Muscle layer of colon (tissue), 2 donors: Measurements from ENCODE around the gene LARP4B.

ENCODE experiments used
- H3K27ac ChIP-seq: one replicate; pipeline ENCODE4 v1.7.0; 2013; ENCODE audit warnings: low read depth, mild to moderate bottlenecking, low read length, moderate library complexity
- H3K27me3 ChIP-seq, 2 donors: one replicate each; pipeline ENCODE4 v1.7.0; 2013; ENCODE audit warnings: low read length in 2 of 2, mild to moderate bottlenecking in 2 of 2; ENCODE audit not compliant: insufficient read depth in 2 of 2, control insufficient read depth in 1 of 2
- H3K36me3 ChIP-seq: one replicate; pipeline ENCODE4 v1.7.0; 2013; ENCODE audit warnings: mild to moderate bottlenecking, low read length; ENCODE audit not compliant: insufficient read depth
- H3K4me1 ChIP-seq: one replicate; pipeline ENCODE4 v1.7.0; 2013; ENCODE audit warnings: mild to moderate bottlenecking, low read length; ENCODE audit not compliant: insufficient read depth
- H3K4me3 ChIP-seq, 2 donors: one replicate each; pipeline ENCODE4 v1.7.0; 2013; ENCODE audit warnings: low read length in 2 of 2, low read depth in 1 of 2, mild to moderate bottlenecking in 1 of 2, moderate library complexity in 1 of 2
- H3K9ac ChIP-seq: one replicate; pipeline ENCODE4 v1.7.0; 2013; ENCODE audit warnings: low read length
- H3K9me3 ChIP-seq: one replicate; pipeline ENCODE4 v1.7.0; 2013; ENCODE audit warnings: mild to moderate bottlenecking, low read length
- donor health status: abdominal sarcoma.
- donor health status: Adenocarcinoma of cecum.

Gene LARP4B

GRCh38 chr10:856416-857157, 74.9 kb downstream of the LARP4B start:
- Histone ChIP-seq H3K9me3 (no peaks in the 10 kb centered on the region), H3K4me3 (no peak overlapping the region), H3K36me3 (peaks cover 5% of the 10 kb centered on the region), H3K27ac (no peak overlapping the region), H3K27me3 (no peaks in the 10 kb centered on the region), H3K4me1 (peaks cover 16% of the 10 kb centered on the region), H3K9ac (no peak overlapping the region)

GRCh38 chr10:855671-856070, 75.8 kb downstream of the LARP4B start:
- peaks cover 4% of the 10 kb centered on the region for H3K36me3 ChIP-seq
- no peaks in the 10 kb centered on the region for H3K27me3 ChIP-seq
- H3K4me3 ChIP-seq: no peak overlapping the region
- no peak overlapping the region for H3K9ac ChIP-seq
- H3K9me3 ChIP-seq: no peaks in the 10 kb centered on the region
- H3K27ac ChIP-seq: no peak overlapping the region
- peaks cover 16% of the 10 kb centered on the region for H3K4me1 ChIP-seq

DNA sequence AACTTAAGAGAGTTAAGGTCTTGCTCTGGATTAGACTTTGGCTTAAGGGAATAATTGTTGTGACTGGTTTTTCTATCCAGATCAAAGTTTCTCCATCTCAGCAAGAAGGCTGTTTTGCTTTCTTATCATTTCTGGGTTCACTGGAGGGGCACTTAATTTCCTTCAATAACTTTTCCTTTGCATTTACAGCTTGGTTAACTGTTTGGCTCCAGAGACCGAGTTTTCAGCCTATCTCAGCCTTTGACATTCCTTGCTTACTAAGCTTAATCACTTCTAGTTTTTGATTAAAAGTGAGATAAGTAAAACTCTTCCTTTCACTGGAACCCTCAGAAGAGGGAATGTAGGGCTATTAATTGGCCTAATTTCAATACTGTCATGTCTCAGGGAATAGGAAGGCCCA, 76.4 kb downstream of the LARP4B start:
- Histone ChIP-seq H3K27me3 (no peaks in the 10 kb centered on the region), H3K9me3 (no peaks in the 10 kb centered on the region), H3K27ac (no peak overlapping the region), H3K36me3 (peaks cover under 1% of the 10 kb centered on the region), H3K4me1 (peaks cover 16% of the 10 kb centered on the region), H3K4me3 (no peak overlapping the region), H3K9ac (no peak overlapping the region)

GRCh38 chr10:853017-853416, 78.5 kb downstream of the LARP4B start:
- no peak overlapping the region for H3K9ac ChIP-seq
- H3K4me1 ChIP-seq: peaks cover 16% of the 10 kb centered on the region
- H3K36me3 ChIP-seq: no peaks in the 10 kb centered on the region
- no peaks in the 10 kb centered on the region for H3K27me3 ChIP-seq
- no peak overlapping the region for H3K27ac ChIP-seq
- no peak overlapping the region for H3K4me3 ChIP-seq
- no peaks in the 10 kb centered on the region for H3K9me3 ChIP-seq

- Histone ChIP-seq H3K4me1 (peaks cover 16% of the 10 kb centered on the region), H3K9ac (no peak overlapping the region), H3K9me3 (no peaks in the 10 kb centered on the region), H3K27ac (no peak overlapping the region), H3K36me3 (no peaks in the 10 kb centered on the region), H3K4me3 (no peak overlapping the region), H3K27me3 (no peaks in the 10 kb centered on the region)
Measured at GRCh38 chr10:852386-852785, 79.1 kb downstream of the LARP4B start.

- H3K27ac ChIP-seq: no peak overlapping the region
- H3K36me3 ChIP-seq: no peaks in the 10 kb centered on the region
Measured at GRCh38 chr10:851901-852300, 79.6 kb downstream of the LARP4B start.

GRCh38 chr10:850093-850492, 81.4 kb downstream of the LARP4B start:
- no peak overlapping the region for H3K9ac ChIP-seq
- no peaks in the 10 kb centered on the region for H3K4me1 ChIP-seq

More at GRCh38 chr10:851901-852300, 79.6 kb downstream of the LARP4B start:
- Histone ChIP-seq H3K9me3 (no peaks in the 10 kb centered on the region), H3K27me3 (no peaks in the 10 kb centered on the region), H3K4me1 (peaks cover 13% of the 10 kb centered on the region), H3K9ac (no peak overlapping the region), H3K4me3 (no peak overlapping the region)

DNA sequence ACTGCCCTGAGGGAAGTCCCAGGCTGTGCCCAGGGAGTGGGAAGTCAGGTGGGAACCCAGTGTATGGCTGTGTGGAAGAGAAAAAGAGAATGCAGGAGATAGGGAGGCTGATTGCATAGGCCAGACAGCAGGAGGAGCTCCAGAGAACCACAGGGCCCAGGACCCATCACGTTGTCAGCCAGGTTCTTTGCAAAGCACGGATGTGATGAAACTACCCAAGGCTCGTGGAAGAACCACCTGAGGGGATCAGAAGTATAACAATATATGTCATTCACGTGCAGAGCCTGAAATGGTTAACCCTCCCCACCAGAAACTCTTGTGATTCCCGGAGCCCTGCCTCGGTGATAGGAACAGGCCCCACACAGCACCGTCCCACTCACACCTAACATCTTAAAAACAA, 83.6 kb downstream of the LARP4B start:
- Histone ChIP-seq H3K9me3 (no peaks in the 10 kb centered on the region), H3K4me1 (no peaks in the 10 kb centered on the region), H3K9ac (no peak overlapping the region), H3K27ac (no peak overlapping the region), H3K4me3 (no peak overlapping the region), H3K36me3 (peaks cover 9% of the 10 kb centered on the region), H3K27me3 (no peaks in the 10 kb centered on the region)

More at GRCh38 chr10:850093-850492, 81.4 kb downstream of the LARP4B start:
- H3K9me3 ChIP-seq: no peaks in the 10 kb centered on the region
- no peak overlapping the region for H3K27ac ChIP-seq
- no peak overlapping the region for H3K4me3 ChIP-seq
- H3K36me3 ChIP-seq: no peaks in the 10 kb centered on the region
- H3K27me3 ChIP-seq: no peaks in the 10 kb centered on the region

DNA sequence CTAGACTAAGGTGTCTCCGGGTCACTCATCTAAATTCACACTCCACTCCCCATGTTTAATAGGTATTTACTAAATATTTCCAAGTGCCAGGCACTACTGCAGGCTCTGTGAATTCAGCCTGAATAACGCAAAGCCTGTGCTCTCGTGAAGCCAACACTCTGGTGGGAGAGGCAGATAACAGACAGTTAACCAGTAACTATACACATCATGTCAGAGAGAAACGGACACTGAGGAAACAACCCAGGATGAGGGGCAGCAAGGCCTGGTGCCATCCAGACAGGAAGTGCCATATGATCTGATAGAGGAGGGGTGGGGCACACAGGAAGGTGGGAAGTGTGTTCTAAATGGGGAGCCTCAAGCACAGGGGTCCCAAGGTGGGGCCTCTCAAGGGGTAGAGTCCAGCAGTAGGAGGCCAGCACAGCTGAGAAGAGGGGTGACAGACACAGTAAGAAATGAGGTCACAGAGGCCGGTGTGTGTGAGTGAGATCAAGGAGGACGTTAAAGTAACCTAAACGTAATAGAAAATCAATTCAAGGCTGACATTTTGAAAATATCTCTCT, 85.3 kb downstream of the LARP4B start:
- no peaks in the 10 kb centered on the region for H3K9me3 ChIP-seq
- no peak overlapping the region for H3K9ac ChIP-seq
- no peaks in the 10 kb centered on the region for H3K4me1 ChIP-seq
- no peak overlapping the region for H3K27ac ChIP-seq
- H3K27me3 ChIP-seq: no peaks in the 10 kb centered on the region
- H3K36me3 ChIP-seq: peaks cover 13% of the 10 kb centered on the region
- H3K4me3 ChIP-seq: no peak overlapping the region

- H3K36me3 ChIP-seq: peaks cover 17% of the 10 kb centered on the region
- no peaks in the 10 kb centered on the region for H3K9me3 ChIP-seq
- no peak overlapping the region for H3K27ac ChIP-seq
- no peak overlapping the region for H3K4me3 ChIP-seq
- H3K9ac ChIP-seq: no peak overlapping the region
- no peaks in the 10 kb centered on the region for H3K27me3 ChIP-seq
- H3K4me1 ChIP-seq: no peaks in the 10 kb centered on the region
Measured at GRCh38 chr10:845526-845925, 86.0 kb downstream of the LARP4B start.

- Histone ChIP-seq H3K27ac (no peak overlapping the region), H3K9ac (no peak overlapping the region), H3K36me3 (peaks cover 23% of the 10 kb centered on the region)
Measured at GRCh38 chr10:844552-844951, 87.0 kb downstream of the LARP4B start.

GRCh38 chr10:843703-844102, 87.8 kb downstream of the LARP4B start:
- H3K36me3 ChIP-seq: peaks cover 32% of the 10 kb centered on the region
- no peaks in the 10 kb centered on the region for H3K27me3 ChIP-seq
- H3K9ac ChIP-seq: no peak overlapping the region

More at GRCh38 chr10:844552-844951, 87.0 kb downstream of the LARP4B start:
- no peaks in the 10 kb centered on the region for H3K9me3 ChIP-seq
- no peak overlapping the region for H3K4me3 ChIP-seq
- H3K27me3 ChIP-seq: no peaks in the 10 kb centered on the region
- H3K4me1 ChIP-seq: no peaks in the 10 kb centered on the region

More at GRCh38 chr10:843703-844102, 87.8 kb downstream of the LARP4B start:
- no peak overlapping the region for H3K27ac ChIP-seq
- H3K9me3 ChIP-seq: no peaks in the 10 kb centered on the region
- H3K4me3 ChIP-seq: no peak overlapping the region
- H3K4me1 ChIP-seq: no peaks in the 10 kb centered on the region
